ENCODE results near the gene TNFSF15.

The TNFSF15 gene

GRCh38 chr9:114825126-114825795 lies 19.4 kb upstream of the TNFSF15 start:
- no peak for DNase-seq (ENCODE audit: low spot score)

GRCh38 chr9:114824110-114824509 lies 18.3 kb upstream of the TNFSF15 start:
- no peak for DNase-seq (ENCODE audit: low spot score)

- DNase-seq (ENCODE audit: low spot score): no peak
Measured at GRCh38 chr9:114823441-114823840, 17.6 kb upstream of the TNFSF15 start.

- DNase-seq (ENCODE audit: low spot score): no peak
Measured at GRCh38 chr9:114822708-114823107, 16.9 kb upstream of the TNFSF15 start.

GRCh38 chr9:114820776-114821501 lies 15.1 kb upstream of the TNFSF15 start:
- no peak for DNase-seq (ENCODE audit: low spot score)

- no peak for DNase-seq (ENCODE audit: low spot score)
Measured at GRCh38 chr9:114818178-114818577, 12.3 kb upstream of the TNFSF15 start.

- no peak for DNase-seq (ENCODE audit: low spot score)
Measured at GRCh38 chr9:114813717-114814418, 8.0 kb upstream of the TNFSF15 start.

GRCh38 chr9:114811966-114812636 lies 6.3 kb upstream of the TNFSF15 start:
- no peak for DNase-seq (ENCODE audit: low spot score)

- DNase-seq (ENCODE audit: low spot score): no peak
Measured at GRCh38 chr9:114811301-114811700, 5.5 kb upstream of the TNFSF15 start.

GRCh38 chr9:114810614-114811013 lies 4.8 kb upstream of the TNFSF15 start:
- DNase-seq (ENCODE audit: low spot score): no peak

- DNase-seq (ENCODE audit: low spot score): no peak
Measured at GRCh38 chr9:114806526-114806900, 674 bp upstream of the TNFSF15 start.

- no peak for DNase-seq (ENCODE audit: low spot score)
Measured at GRCh38 chr9:114804505-114804904, 1.3 kb downstream of the TNFSF15 start.

GRCh38 chr9:114803479-114804265 lies 2.2 kb downstream of the TNFSF15 start:
- no peak for DNase-seq (ENCODE audit: low spot score)

- no peak for DNase-seq (ENCODE audit: low spot score)
Measured at GRCh38 chr9:114799925-114800324, 5.9 kb downstream of the TNFSF15 start.

- DNase-seq (ENCODE audit: low spot score): no peak
Measured at GRCh38 chr9:114799441-114799840, 6.4 kb downstream of the TNFSF15 start.

- DNase-seq (ENCODE audit: low spot score): no peak
Measured at GRCh38 chr9:114798780-114799427, 6.9 kb downstream of the TNFSF15 start.

GRCh38 chr9:114798101-114798500 lies 7.7 kb downstream of the TNFSF15 start:
- no peak for DNase-seq (ENCODE audit: low spot score)

- no peak for DNase-seq (ENCODE audit: low spot score)
Measured at GRCh38 chr9:114792396-114792795, 13.4 kb downstream of the TNFSF15 start.

- no peak for DNase-seq (ENCODE audit: low spot score)
Measured at GRCh38 chr9:114791736-114792135, 14.1 kb downstream of the TNFSF15 start.

GRCh38 chr9:114791312-114791711 lies 14.5 kb downstream of the TNFSF15 start:
- DNase-seq (ENCODE audit: low spot score): no peak

- DNase-seq (ENCODE audit: low spot score): no peak
Measured at GRCh38 chr9:114790521-114790920, 15.3 kb downstream of the TNFSF15 start.

Data from Ammon's horn (tissue), 1 donor.